ENCODE measurements around the gene KCNK5.

GRCh38 chr6:39215640-39216158 lies 13.6 kb downstream of the KCNK5 start:
- TF ChIP-seq CTCF (IDR thresholded peaks at IDR 0.05) (no peak), POLR2A (IDR thresholded peaks at IDR 0.05) (no peak)
